ENCODE data around the gene ALG14. TPM values are rescaled to one million over a fixed set of nuclear protein-coding genes. Genes with fewer than 3 reads are reported as not detected.
A peak's percentile ranks its signal among the peaks of the same experiment; 100 is the strongest.

The ALG14 gene
- total and polyA plus RNA-seq, 11 donors = 0.56 to 4.7 (median 3.2) TPM

DNA sequence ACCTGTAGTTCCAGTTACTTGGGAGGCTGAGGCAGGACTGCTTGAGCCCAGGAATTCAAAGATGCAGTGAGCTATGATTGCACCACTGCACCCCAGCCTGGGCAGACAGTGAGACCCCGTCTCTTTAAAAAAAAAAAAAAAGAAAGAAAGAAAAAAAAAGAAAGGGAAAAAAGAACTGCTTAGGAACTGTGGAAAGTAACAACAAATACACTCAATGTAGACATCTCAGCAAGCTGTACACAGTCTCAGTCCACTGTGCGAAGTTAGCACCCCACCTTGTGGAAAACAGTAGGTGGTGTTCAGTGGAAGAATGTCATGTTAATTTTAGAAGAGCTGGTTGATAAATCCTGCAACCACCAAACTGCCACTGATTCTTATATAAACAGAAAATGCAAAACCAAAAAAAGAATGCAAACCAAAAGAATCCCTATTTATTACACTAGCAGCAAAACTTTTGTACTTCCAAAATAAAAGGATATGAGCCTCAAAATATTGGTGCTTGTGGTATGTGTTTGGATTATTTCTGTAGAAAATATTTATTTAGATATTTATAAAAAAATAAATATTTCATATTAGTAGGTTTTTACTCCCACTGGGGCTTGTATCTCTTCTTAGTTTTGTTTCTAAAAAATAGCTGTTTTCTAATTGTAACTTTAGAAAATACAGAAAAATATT is 31.1 kb downstream of the ALG14 start:
- TF ChIP-seq POLR2A (IDR thresholded peaks at IDR 0.05) = no peak
- TF ChIP-seq, protein P1, sequence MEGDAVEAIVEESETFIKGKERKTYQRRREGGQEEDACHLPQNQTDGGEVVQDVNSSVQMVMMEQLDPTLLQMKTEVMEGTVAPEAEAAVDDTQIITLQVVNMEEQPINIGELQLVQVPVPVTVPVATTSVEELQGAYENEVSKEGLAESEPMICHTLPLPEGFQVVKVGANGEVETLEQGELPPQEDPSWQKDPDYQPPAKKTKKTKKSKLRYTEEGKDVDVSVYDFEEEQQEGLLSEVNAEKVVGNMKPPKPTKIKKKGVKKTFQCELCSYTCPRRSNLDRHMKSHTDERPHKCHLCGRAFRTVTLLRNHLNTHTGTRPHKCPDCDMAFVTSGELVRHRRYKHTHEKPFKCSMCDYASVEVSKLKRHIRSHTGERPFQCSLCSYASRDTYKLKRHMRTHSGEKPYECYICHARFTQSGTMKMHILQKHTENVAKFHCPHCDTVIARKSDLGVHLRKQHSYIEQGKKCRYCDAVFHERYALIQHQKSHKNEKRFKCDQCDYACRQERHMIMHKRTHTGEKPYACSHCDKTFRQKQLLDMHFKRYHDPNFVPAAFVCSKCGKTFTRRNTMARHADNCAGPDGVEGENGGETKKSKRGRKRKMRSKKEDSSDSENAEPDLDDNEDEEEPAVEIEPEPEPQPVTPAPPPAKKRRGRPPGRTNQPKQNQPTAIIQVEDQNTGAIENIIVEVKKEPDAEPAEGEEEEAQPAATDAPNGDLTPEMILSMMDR (IDR thresholded peaks at IDR 0.05) = peak; percentile 54 to 91 (median 84)
- Histone ChIP-seq H3K9me3 (no peaks in the 10 kb centered on the region), H3K27me3 (no peaks in the 10 kb centered on the region), H3K27ac (peak overlapping the region in 11 of 12 donors; percentile 2 to 80 (median 49)), H3K4me1 (peaks cover 0 to 19% (median 15%) of the 10 kb centered on the region in 12 donors), H3K36me3 (no peaks in the 10 kb centered on the region), H3K4me3 (peak overlapping the region in 1 of 12 donors; percentile 12)
- DNase-seq (peak in 4 of 5 donors; percentile 59 to 65 (median 62)), ATAC-seq (peak; percentile 90 to 93 (median 92))
- intact Hi-C loops (cut with DNase I) = loop anchor here (1.0 to 10.0 kb wide), 12 partner anchors 84 to 527 kb away; partner anchors contain the start of gene CNN3 (in 7 of the 10)
- WGBS, 4 donors = 4 to 22% (median 12%) methylated on average over 2 of the region's 2 CpGs

DNA sequence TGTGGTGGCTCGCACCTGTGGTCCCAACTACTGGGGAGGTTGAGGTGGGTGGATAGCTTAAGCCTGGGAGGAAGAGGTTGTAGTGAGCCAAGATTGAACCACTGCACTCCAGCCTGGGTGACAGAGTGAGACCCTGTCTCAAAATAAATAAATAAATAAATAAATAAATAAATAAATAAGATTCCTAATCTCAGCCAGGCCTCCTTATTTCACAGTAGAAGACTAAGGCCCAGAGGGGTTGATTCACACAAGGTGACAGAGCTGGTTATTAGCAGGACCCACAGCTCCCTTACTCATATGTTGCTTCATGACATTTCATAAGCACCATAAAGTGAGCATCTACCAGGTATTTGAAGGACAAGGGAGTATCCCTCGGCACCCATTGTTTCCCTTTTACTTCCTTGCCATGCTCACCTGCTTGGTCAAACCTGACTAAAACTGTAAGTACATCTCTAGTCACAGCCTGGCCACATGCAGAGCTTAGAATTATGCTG is 32.7 kb downstream of the ALG14 start:
- Histone ChIP-seq H3K4me1 (peaks cover 0 to 19% (median 15%) of the 10 kb centered on the region in 12 donors), H3K27me3 (no peaks in the 10 kb centered on the region), H3K27ac (no peak overlapping the region), H3K36me3 (no peaks in the 10 kb centered on the region), H3K9me3 (no peaks in the 10 kb centered on the region), H3K4me3 (no peak overlapping the region)
- ATAC-seq (no peak), DNase-seq (no peak)
- WGBS, 4 donors = 90 to 98% (median 94%) methylated on average over 2 of the region's 2 CpGs
- TF ChIP-seq POLR2A (IDR thresholded peaks at IDR 0.05) = no peak
- TF ChIP-seq, protein P1 (IDR thresholded peaks at IDR 0.05) = no peak
- intact Hi-C loops (cut with DNase I) = loop anchor here in 8 of 10 donors (2.0 to 10.0 kb wide), 7 partner anchors 83 to 525 kb away; partner anchors contain the start of gene CNN3 (in 4 of the 8)

DNA sequence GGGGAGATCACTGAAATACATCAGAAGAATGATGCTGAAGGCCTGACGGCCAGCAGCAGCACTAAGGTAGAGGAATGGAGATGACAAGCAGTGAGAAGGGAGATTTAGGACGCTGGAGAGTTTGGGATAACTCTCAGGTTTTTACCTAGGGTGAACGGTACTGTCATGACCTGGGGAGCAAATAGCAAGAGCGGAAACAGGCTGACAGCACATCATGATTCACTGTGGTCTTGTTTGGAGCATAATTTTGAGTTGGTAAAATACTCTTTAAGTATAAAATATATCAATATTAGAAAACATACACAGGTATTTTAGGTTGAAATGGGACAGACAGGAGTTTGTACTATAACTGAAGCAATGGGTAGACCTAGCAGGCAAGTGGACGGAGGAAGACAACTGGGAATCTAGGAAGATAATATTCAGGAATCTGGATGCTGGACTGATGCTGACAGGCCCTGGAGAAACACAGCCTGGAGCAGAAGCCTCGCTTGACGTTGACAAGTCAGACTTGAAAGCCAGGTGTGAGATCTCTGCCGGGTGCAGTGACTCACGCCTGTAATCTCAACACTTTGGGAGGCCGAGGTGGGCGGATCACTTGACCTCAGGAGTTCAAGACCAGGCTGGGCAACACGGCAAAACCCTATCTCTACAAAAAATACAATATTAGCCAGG is 33.3 kb downstream of the ALG14 start:
- TF ChIP-seq, protein P1 (IDR thresholded peaks at IDR 0.05) = no peak
- TF ChIP-seq POLR2A (IDR thresholded peaks at IDR 0.05) = no peak
- Histone ChIP-seq H3K4me3 (no peak overlapping the region), H3K9me3 (no peaks in the 10 kb centered on the region), H3K27me3 (no peaks in the 10 kb centered on the region), H3K36me3 (no peaks in the 10 kb centered on the region), H3K4me1 (peaks cover 0 to 19% (median 15%) of the 10 kb centered on the region in 12 donors), H3K27ac (no peak overlapping the region)
- ATAC-seq = no peak
- intact Hi-C loops (cut with DNase I) = loop anchor here in 8 of 10 donors (2.0 to 10.0 kb wide), 8 partner anchors 75 to 525 kb away; partner anchors contain the start of gene CNN3 (in 4 of the 8)
- WGBS, 4 donors = 76 to 87% (median 82%) methylated on average over 12 of the region's 12 CpGs
- no peak for DNase-seq

DNA sequence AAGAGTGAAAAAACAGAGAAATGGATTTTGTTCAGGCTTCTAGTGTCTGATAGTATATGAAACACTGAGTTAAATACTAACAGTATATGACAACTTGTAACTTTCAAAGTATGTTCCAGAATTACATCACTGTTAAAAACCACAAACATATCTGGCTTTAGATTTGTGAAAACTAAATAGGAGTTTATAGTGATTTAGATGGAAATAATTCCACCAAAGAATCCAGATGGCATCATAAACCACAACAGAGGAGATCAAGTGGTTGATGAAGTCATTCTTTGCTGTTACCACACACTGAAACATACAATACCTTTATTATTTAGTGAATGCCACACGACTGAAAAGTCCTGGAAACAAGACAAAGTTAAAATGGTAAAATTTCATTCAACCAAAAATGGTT is 37.2 kb downstream of the ALG14 start:
- Histone ChIP-seq H3K27ac (no peak overlapping the region), H3K9me3 (no peaks in the 10 kb centered on the region), H3K36me3 (no peaks in the 10 kb centered on the region), H3K4me3 (no peak overlapping the region), H3K27me3 (no peaks in the 10 kb centered on the region), H3K4me1 (no peaks in the 10 kb centered on the region)
- no peak for ATAC-seq
- 87 to 97% (median 92%) methylated on average over 1 of the region's 1 CpG for WGBS, 4 donors
- no peak for DNase-seq
- TF ChIP-seq POLR2A (IDR thresholded peaks at IDR 0.05) = no peak
- TF ChIP-seq, protein P1 (IDR thresholded peaks at IDR 0.05) = no peak
- intact Hi-C loops (cut with DNase I) = loop anchor here in 1 of 10 donors (10.0 kb wide), 1 partner anchor 71 kb away; no protein-coding TSS in a partner anchor
